GM12872 (cell line): ENCODE measurements around the gene HPCA.

Source experiments
- TF ChIP-seq, protein P1 (sequence below): IDR thresholded peaks from 3 replicates; pipeline ENCODE4 v1.5.1; 2011; ENCODE audit warnings: low read depth, mild to moderate bottlenecking, low read length, moderate library complexity; ENCODE audit not compliant: insufficient read depth

HPCA gene

DNA sequence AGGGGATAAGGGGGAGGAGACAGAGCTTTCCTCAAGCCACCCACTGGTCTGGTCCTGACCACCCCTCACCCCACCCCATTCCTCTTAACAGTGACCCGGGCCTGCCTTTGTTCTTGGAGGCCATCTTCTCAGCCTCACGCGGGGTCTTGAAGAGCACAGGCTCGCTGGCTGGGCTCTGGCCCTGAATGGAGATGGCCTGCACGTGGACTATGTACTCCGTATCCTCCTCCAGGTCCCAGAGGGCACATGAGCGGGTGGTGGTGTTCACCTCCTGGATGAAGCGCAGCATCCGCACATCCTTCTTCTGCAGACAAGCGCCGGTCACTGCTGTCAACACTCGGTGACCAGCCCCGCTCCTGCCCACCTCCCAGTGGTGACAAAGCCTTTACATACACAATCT is 18.2 kb upstream of the HPCA start:
- TF ChIP-seq, protein P1, sequence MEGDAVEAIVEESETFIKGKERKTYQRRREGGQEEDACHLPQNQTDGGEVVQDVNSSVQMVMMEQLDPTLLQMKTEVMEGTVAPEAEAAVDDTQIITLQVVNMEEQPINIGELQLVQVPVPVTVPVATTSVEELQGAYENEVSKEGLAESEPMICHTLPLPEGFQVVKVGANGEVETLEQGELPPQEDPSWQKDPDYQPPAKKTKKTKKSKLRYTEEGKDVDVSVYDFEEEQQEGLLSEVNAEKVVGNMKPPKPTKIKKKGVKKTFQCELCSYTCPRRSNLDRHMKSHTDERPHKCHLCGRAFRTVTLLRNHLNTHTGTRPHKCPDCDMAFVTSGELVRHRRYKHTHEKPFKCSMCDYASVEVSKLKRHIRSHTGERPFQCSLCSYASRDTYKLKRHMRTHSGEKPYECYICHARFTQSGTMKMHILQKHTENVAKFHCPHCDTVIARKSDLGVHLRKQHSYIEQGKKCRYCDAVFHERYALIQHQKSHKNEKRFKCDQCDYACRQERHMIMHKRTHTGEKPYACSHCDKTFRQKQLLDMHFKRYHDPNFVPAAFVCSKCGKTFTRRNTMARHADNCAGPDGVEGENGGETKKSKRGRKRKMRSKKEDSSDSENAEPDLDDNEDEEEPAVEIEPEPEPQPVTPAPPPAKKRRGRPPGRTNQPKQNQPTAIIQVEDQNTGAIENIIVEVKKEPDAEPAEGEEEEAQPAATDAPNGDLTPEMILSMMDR = no peak

DNA sequence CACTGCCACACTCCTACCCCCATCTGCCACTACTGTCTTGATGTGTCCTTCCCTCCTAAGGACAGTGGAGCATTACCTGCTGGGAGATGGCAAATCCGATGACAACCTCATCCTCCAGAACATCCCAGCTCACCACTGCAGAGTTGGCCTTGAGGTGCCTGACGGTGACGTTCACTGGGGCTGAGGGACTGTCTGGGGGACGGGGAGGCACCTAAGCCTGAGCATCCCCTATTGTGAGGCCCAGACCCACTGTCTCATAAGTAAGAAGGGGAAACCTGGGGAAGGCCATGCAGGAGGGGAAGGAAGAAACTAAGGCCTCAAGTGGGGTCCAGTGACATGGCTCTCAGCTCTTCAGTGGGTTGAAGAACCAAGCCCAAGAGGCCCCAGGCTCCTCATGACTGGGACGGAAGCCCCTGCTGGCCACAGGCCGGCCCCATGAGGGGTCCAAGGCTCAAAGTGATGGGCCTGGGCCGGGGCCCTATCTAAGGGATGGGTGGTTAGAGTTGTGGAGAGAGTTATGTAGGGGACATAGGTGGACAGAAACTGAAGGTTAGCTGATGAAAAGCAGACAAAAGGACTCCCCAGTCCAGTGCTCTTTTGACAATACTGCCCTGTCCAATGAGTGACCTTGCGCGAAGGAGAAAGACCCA is 17.4 kb upstream of the HPCA start:
- TF ChIP-seq, protein P1 = no peak

DNA sequence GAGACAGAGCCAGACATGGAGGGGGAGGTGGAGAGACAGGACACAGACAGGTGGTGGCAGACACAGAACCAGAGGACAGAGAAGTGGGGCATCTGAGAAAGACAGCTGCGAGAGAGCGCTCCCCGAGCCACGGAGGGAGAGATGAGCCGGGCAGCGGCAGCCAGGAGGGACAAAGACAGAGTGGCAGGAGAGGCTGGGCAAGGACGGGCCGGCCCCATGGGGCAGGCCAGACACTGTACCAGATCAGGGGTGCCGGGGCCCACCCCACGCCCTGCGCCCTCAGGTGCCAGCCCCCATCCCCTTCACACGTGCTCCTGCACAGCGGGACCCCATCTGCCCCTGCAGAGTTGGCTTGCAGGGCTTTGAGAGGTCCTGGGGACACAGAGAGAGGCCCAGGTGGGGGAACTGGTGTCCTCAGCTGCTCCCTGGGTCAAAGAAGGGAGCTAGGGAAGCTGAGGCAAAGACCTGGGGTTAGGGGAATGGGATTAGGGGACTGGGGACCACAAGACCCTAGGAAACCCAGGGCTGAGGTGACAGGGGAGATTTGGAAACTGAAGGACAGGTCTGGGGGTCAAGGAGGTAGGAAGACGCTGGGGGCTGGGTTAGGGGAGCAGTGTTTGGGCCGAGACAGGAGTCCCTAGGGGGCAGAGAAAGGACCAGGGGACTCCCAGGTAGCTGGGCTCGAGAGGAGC is 16.2 kb upstream of the HPCA start:
- TF ChIP-seq, protein P1 = no peak

DNA sequence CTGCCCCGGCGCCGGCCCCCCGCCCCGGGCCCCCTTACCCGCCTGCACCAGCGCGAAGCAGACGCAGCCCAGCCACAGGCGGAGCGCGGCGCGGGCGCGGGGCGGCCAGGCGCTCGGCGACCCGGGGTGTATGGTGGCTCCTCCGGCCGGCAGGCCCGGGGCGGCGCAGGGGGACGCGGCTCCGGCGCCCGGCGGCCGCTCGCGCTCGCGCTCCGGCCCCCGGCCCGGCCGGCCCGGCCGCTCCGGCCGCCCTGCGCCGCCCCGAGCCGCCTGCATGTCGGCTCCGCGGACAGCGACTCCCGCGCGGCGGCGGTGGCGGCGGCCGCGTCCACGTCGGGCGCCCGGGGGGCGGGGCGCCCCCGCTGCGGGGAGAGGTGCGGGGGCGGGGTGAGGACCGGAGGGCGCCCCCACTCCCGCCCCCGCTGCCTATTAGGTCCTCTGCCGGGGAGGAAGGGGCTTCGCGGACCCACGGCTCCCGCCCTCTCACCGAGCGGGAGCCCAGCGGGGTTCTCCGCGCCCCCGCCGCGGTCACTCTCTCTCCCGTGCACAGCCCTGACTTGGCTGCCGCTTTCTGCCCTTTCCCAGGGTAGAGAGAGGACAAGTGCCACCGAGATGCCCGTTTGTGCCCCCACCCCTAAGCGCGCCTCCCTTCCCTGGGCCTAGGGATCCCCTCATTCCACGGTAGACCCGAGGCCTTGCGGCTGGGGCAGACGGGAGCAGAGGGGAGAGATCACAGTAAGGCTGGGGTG is 15.5 kb upstream of the HPCA start, which contains the start of gene FNDC5:
Gene FNDC5 (minus strand): TSS at position 298 of the 749 bp plus-strand sequence.
- TF ChIP-seq, protein P1 = no peak

DNA sequence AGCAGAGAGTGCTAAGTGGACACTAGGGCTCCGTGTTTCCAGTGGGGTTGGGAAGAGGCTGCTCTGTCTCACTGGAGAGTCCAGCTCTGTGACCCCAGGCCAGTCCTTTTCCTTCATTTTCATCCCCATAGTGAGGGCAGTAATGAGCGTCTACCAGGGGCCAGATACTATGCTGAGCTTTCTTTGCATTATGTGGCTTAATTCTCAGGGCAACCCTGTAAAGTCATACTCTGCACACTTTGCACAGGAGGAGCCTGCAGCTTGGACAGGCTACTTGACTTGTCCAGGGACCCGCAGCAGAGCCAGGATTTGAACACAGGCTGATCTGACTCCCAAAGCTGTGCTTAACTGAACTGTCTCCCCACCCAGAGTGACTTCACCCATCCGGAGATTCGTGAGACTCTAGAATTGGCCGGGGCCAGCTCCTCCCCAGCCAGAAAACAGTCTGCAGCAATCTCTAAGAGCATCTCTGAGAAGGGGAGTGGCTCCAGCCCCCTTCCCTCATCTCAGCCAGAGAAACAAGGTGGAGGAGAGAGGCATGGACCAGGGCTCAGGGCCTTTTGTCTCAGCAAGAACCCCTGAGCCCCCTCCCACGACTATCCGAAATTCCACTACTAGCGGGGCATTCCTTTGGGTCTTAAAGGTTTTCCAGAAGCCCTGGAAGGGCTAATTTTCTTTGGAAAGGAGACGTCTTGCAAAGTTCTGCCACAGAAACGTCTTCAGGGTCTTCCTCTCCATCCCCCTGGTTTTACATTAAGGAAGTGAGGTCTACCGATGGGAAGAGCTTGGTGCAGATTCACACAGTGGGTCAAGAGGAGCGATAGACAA is 14.7 kb upstream of the HPCA start:
- TF ChIP-seq, protein P1 = no peak

DNA sequence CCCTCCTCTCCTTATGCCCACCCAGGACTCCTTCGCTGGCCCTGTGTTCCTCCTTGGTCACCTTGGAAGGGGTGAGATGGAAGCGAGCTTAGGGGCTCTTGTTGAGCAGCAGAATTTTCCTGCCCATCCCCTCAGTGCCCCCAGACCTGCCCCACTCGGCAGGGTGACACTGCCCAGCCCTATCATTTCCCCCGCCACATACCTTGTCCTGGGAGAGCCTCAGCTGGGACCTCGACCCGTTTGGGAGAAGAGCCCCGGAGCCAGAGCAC is 14.2 kb upstream of the HPCA start:
- TF ChIP-seq, protein P1 = no peak

DNA sequence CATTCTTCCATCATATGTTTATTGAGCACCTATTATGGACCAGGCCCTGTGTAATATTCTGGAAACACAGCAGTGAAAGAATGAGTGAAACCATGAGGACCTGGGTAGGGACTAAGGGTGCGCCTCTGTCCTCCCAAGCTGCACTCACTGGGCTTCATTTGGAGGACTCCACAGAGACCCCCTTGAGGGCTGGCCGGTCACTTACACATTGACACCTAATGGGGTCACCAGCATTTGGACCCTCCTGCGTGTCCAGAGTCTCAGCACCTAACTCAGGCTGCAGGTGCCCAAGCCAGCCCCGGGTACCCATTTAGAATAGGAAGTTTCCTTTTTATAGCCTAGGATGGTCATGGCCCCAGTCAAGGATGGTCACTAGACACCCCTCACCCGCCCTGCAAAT is 12.8 kb upstream of the HPCA start:
- TF ChIP-seq, protein P1 = no peak
